Stimulated activated naive CD8-positive, alpha-beta T cell treated with anti-CD3 and anti-CD28 coated beads, Interleukin-15, Interleukin-2, amounts not matched to agents 100 ng/mL and 50 ng/mL, for 24 hours (primary cell): ENCODE data around the gene SMIM1.
"Not testable (repeated sequence)": the region's sequence is repeated elsewhere in the genome, so short reads cannot be mapped to it uniquely, and the experiment has no call there.

Source experiments
- H3K27ac Mint-ChIP-seq: one replicate; pipeline ENCODE4 v1.8.0; 2021; ENCODE audit warnings: mild to moderate bottlenecking, mixed read lengths
- H3K27me3 Mint-ChIP-seq: one replicate; pipeline ENCODE4 v1.8.0; 2021; ENCODE audit warnings: mixed read lengths
- H3K36me3 Mint-ChIP-seq: one replicate; pipeline ENCODE4 v1.8.0; 2021; ENCODE audit warnings: low read depth, mixed read lengths
- H3K4me1 Mint-ChIP-seq: one replicate; pipeline ENCODE4 v1.8.0; 2021; ENCODE audit warnings: low read depth, mixed read lengths
- H3K4me3 Mint-ChIP-seq: one replicate; pipeline ENCODE4 v1.8.0; 2021; ENCODE audit warnings: mild to moderate bottlenecking, mixed read lengths
- H3K9me3 Mint-ChIP-seq: one replicate; pipeline ENCODE4 v1.8.0; 2021; ENCODE audit warnings: mixed read lengths

SMIM1 gene, protein sequence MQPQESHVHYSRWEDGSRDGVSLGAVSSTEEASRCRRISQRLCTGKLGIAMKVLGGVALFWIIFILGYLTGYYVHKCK

DNA sequence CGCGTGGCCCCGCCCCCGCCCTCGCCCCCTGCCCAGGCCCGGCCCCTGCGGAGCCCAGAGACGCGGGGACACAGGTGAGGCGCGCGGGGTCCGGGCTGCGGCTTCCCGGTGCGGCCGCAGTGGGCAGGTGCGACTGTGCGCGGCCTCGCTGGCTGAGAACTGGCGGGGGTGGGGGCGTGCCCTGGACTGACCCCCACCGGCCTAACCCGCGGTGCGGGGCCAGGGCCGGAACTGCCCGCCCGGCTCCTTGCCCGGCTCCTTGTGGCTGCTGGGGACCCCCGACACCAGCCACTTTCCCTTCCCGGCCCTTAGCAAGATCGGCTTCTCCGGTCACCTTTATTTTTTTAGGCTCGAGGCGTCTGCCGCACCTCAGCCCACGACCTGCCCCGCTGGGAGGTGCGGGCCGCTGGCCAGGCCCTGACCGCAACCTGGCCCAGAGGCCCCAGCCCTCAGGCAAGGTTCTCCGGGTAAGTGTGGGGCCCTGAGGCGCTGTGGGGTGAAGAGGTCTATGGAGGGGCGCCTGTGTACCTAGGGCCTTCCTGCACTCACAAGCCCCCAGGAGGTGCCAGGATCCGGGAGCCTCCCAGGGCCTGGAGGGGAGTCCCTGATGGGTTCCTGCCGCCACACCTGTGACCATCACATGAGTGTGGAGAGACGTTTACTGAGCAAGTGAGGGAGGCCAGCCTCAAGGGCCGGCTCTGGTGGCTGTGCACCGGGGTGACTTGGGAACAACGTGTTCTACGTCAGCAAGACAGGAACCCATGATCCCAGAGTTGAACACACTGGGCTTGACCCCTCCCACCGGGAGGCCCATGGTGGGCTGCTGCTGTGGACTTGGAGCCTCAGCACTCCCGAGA, at the start of gene SMIM1:
TSS of gene SMIM1 (plus strand) at position 35 of the 857 bp plus-strand sequence. CDS start 2,625 bp downstream, outside the sequence.
- no peaks in the 10 kb centered on the region for H3K9me3 Mint-ChIP-seq
- H3K27ac Mint-ChIP-seq, result peak within 1 kb of the TSS; percentile 65
- peak within 1 kb of the TSS; percentile 73 for H3K4me3 Mint-ChIP-seq
- peaks cover 14% of the 10 kb centered on the region for H3K4me1 Mint-ChIP-seq
- no peaks in the 10 kb centered on the region for H3K36me3 Mint-ChIP-seq
- no peaks in the 10 kb centered on the region for H3K27me3 Mint-ChIP-seq

DNA sequence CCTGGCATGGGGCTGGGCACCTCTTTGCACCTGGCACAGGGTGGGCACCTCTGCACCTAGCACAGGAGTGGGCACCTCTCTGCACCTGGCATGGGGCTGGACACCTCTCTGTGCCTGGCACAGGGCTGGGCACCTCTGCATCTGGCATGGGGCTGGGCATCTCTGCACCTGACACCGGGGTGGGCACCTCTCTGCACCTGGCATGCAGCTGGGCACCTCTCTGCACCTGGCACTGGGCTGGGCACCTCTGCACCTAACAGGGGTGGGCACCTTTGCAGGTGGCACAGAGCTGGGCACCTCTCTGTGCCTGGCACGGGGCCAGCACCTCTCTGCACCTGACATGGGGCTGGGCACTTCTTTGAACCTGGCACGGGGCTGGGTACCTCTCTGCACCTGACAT, 49.7 kb upstream of the SMIM1 start:
- no peaks in the 10 kb centered on the region for H3K4me1 Mint-ChIP-seq
- no peaks in the 10 kb centered on the region for H3K27me3 Mint-ChIP-seq
- no peak overlapping the region for H3K27ac Mint-ChIP-seq
- H3K9me3 Mint-ChIP-seq, result no peaks in the 10 kb centered on the region
- H3K4me3 Mint-ChIP-seq, result no peak overlapping the region
- H3K36me3 Mint-ChIP-seq, result no peaks in the 10 kb centered on the region

DNA sequence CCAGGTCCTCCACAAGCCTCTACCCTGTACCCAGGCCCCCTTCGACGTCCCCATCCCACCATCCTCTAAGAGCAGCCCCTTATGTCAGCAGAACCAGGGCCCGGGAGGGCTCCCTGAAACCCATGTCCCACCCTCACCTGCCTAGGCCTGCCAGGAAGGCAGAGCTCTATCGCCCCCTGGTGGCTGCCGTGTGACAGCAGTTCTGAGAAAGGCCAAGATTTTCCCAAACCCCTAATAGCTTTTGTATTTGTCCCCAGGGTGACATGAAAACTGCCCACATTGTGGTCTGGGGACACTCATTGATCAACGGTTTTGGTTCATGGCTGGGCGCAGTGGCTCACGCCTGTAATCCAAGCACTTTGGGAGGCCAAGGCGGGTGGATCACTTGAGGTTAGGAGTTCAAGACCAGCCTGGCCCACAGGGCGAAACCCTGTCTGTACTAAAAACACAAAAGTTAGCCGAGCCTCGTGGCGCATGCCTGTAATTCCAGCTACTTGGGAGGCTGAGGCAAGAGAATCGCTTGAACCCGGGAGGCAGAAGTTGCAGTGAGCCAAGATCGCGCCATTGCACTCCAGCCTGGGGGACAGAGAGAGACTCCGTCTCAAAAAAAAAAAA, 48.0 kb upstream of the SMIM1 start:
- not testable (repeated sequence) for H3K27me3 Mint-ChIP-seq, H3K4me1 Mint-ChIP-seq, H3K9me3 Mint-ChIP-seq, H3K4me3 Mint-ChIP-seq, H3K27ac Mint-ChIP-seq, H3K36me3 Mint-ChIP-seq

DNA sequence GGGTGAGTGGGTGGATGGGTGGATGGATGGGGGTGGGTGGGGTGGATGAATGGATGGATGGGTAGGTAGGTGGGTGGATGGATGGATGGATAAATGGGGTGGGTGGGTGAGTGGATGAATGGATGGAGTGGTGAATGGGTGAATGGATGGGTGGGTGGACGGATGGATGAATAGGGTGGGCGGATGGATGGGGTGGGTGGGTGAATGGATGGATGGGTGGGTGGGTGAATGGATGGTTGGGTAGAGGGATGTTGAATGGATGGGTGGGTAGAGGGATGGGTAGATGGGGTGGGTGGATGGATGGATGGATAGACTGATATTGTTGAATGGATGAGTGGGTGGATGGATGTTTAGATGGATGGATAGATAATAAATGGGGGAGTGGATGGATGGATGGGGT, 47.2 kb upstream of the SMIM1 start:
- Mint-ChIP-seq H3K4me1 (no peaks in the 10 kb centered on the region), H3K27ac (no peak overlapping the region), H3K4me3 (no peak overlapping the region), H3K27me3 (no peaks in the 10 kb centered on the region), H3K9me3 (no peaks in the 10 kb centered on the region), H3K36me3 (no peaks in the 10 kb centered on the region)

DNA sequence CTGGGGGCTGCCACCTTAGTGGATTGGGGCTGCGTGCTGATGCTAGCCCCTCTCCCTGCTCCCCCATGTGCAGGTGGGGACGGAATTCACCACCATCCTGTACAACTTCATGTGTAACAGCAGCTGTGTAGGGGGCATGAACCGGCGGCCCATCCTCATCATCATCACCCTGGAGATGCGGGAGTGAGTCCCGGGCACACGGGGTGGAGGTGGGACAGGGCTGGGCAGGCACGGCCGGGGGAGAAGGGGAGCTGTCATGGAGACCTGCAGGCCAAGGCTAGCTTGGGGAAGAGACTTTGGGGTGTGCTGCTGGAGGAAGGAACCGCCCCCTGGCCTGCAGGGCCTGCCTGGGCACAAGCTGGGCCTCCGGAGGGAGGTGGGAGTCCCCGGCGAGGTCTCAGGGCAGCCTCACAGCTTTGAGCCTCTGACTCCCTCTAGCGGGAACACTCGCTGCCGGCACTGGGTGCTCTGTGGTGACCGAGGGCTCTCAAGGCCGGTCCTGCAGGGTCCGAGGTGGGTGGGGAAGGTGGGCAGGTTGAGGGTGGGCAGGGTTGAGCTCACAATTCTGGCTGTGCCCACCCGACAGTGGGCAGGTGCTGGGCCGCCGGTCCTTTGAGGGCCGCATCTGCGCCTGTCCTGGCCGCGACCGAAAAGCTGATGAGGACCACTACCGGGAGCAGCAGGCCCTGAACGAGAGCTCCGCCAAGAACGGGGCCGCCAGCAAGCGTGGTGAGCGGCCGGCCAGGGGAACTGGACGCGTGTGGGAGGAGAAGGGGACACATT, 45.3 kb upstream of the SMIM1 start:
- no peaks in the 10 kb centered on the region for H3K36me3 Mint-ChIP-seq
- H3K27me3 Mint-ChIP-seq, result no peaks in the 10 kb centered on the region
- H3K27ac Mint-ChIP-seq, result no peak overlapping the region
- H3K4me3 Mint-ChIP-seq, result no peak overlapping the region
- H3K4me1 Mint-ChIP-seq, result no peaks in the 10 kb centered on the region
- no peaks in the 10 kb centered on the region for H3K9me3 Mint-ChIP-seq

DNA sequence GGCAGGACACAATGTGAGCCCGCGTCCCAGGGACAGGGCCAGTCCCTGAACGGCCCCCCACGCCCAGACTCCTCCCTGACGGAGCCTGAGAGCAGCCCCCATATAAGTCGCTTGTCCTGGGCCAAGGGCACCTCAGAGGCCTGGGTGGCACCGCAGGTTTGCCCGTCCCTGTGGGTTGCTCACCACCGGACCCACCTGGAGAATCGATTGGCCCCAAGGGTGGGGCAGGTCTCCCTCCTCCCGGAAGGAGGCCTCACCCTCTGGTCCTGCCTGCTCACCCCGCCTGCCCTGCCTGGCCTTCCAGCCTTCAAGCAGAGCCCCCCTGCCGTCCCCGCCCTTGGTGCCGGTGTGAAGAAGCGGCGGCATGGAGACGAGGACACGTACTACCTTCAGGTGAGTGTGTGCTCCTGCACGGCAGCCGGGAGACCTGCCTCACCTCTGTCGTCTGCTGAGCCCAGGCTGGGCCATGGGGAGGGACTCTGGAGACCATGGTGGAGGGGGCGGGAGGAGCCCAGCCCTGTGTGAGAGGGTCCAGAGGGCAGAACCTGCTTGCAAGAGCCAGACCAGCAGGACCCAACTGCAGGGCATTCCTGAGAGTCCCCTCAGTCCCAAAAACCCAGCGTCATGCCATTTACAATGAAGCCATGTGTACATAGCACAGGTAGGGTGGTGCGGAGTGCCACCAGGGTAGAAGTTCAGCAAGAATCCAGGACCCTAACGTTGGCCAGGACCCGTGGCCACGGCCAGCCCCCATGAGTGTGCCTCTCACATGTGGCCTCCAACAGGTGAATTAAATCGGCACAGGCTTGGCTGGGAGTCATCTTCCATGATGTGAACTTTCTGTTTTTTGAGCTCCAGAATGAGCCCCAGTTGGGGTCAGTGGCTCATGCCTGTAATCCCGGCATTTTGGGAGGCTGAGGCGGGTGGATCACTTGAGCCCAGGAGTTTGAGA, 44.4 kb upstream of the SMIM1 start:
- Mint-ChIP-seq H3K4me3 (no peak overlapping the region), H3K9me3 (no peaks in the 10 kb centered on the region), H3K36me3 (no peaks in the 10 kb centered on the region), H3K27ac (no peak overlapping the region), H3K27me3 (no peaks in the 10 kb centered on the region), H3K4me1 (no peaks in the 10 kb centered on the region)

DNA sequence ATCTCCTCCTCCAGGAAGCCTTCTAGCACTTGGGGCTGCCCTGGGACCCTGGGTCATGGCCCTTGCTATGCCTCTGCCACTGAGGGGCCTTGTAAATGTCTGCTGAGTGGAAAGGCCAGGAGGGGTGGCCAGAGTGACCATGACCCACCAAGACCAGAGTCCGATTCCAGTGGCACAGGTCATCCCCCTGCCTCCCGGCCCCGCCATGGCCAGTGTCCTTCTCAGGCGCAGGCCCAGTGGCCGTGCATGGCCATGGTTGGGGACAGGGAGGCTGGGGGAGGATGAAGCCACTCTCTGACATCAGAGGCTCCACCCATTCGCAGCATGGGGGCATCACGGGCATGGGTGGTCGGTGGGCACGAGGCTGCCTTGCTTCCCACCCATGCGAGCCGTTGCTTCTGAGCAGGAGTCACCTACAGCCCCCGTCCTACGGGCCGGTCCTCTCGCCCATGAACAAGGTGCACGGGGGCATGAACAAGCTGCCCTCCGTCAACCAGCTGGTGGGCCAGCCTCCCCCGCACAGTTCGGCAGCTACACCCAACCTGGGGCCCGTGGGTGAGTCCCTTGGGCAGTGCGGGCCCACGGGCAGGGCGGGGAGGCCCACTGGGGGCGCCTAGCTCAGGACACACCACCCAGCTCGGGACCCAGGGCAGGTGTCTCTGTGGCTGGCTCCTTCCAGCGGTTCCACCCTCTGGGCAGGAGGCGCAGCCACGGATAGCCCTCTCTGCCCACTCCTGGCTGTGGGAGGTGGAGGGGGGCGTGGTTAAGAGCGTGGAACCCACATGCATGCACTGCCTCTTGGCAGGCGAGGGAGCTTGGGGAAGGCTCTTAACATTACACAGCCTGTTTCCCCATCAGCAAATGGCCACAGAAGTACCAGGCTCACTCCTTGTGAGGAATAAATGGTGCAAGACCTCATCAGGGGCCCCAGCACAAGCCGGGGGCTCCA, 42.7 kb upstream of the SMIM1 start:
- Mint-ChIP-seq H3K4me1 (no peaks in the 10 kb centered on the region), H3K9me3 (no peaks in the 10 kb centered on the region), H3K4me3 (no peak overlapping the region), H3K27me3 (no peaks in the 10 kb centered on the region), H3K36me3 (no peaks in the 10 kb centered on the region), H3K27ac (no peak overlapping the region)

DNA sequence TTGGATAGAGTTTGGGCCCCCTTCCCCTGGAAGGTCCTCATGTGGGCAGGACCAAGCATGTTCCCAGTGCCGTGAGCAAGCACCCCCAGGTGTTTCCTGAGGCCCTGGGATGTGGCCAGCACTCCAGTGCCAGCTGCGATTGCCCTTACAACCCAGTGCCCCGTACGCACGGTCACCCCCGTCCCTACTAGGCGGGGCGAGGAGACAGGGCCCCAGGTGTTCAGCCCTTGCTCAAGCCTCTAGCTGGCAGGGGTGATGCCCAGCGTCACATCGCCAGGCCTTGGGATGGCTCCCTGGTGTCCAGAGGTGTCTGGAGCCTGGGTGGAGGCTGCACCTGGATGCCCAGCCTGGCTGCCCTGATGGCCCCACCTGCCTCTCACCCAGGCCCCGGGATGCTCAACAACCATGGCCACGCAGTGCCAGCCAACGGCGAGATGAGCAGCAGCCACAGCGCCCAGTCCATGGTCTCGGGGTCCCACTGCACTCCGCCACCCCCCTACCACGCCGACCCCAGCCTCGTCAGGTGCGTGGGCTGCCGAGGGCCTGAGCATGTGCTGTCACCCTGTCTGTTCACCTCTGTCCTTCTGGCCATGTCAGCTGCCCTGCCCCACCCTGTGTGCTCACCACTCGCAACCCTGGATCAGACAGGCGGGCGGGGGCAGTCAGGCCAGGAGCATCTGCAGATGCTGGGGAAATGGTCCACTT, 41.9 kb upstream of the SMIM1 start:
- H3K4me1 Mint-ChIP-seq, result no peaks in the 10 kb centered on the region
- H3K27ac Mint-ChIP-seq, result no peak overlapping the region
- no peaks in the 10 kb centered on the region for H3K36me3 Mint-ChIP-seq
- H3K9me3 Mint-ChIP-seq, result no peaks in the 10 kb centered on the region
- no peaks in the 10 kb centered on the region for H3K27me3 Mint-ChIP-seq
- H3K4me3 Mint-ChIP-seq, result no peak overlapping the region

DNA sequence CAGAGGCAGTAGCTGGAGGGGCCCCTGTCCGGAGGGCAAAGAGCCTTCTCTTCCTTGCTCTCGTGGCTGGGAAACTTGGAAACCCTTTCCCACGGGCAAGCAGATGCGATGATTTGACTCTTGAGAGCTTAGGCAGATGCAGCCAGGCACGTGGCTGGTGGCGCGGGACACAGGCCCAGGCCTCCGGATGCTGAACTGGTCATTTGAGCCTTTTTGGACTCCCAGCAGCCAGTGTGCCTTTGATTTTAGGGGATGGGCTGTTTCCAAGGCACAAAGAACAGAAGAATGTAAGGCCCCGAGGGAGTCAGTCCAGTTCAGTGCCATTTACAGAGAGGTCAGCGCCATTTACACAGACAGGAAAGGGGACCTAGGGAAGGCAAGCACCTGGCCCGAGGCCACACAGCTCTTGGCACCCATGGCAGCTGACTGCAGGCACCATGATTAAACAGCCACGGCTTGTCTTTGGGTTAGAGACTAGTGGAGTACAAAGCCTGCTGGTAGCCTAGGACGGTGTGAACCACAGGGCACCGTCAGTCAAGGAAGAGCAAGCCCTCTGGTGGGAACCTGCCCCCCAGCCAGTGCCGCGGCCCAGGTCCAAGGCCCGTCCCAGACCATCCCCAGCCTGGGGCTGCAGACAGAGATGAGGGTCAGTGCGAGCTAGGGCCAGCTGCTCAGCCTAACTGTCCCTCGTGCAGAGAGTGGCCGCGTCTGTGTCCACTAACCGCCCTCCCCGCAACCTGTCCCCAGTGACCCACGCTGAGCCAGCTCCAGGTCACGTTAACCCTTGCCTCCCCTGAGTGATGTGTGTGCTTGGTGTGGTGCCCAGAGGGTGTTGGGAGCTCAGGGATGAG, 40.7 kb upstream of the SMIM1 start:
- H3K9me3 Mint-ChIP-seq, result no peaks in the 10 kb centered on the region
- H3K27ac Mint-ChIP-seq, result no peak overlapping the region
- no peaks in the 10 kb centered on the region for H3K4me1 Mint-ChIP-seq
- H3K27me3 Mint-ChIP-seq, result no peaks in the 10 kb centered on the region
- H3K36me3 Mint-ChIP-seq, result peaks cover 5% of the 10 kb centered on the region
- H3K4me3 Mint-ChIP-seq, result no peak overlapping the region

DNA sequence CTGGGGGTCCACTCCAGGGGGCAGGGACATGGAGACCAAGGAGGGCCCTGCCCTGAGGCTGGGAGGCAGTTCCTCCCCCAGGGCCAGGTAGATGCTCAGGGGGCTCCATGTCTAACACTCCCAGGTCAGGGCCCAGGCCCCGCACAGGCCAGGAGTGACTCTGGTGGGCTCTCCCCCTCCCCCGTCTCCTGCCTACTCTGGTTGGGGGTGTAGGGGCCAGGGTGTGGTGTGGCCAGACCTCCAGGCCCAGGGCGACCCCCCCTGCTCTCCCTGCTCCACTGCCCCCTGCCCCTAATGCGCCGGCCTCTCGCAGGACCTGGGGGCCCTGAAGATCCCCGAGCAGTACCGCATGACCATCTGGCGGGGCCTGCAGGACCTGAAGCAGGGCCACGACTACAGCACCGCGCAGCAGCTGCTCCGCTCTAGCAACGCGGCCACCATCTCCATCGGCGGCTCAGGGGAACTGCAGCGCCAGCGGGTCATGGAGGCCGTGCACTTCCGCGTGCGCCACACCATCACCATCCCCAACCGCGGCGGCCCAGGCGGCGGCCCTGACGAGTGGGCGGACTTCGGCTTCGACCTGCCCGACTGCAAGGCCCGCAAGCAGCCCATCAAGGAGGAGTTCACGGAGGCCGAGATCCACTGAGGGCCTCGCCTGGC, 40.0 kb upstream of the SMIM1 start:
- H3K27ac Mint-ChIP-seq, result no peak overlapping the region
- H3K9me3 Mint-ChIP-seq, result no peaks in the 10 kb centered on the region
- H3K27me3 Mint-ChIP-seq, result no peaks in the 10 kb centered on the region
- no peak overlapping the region for H3K4me3 Mint-ChIP-seq
- peaks cover 11% of the 10 kb centered on the region for H3K36me3 Mint-ChIP-seq
- H3K4me1 Mint-ChIP-seq, result no peaks in the 10 kb centered on the region

DNA sequence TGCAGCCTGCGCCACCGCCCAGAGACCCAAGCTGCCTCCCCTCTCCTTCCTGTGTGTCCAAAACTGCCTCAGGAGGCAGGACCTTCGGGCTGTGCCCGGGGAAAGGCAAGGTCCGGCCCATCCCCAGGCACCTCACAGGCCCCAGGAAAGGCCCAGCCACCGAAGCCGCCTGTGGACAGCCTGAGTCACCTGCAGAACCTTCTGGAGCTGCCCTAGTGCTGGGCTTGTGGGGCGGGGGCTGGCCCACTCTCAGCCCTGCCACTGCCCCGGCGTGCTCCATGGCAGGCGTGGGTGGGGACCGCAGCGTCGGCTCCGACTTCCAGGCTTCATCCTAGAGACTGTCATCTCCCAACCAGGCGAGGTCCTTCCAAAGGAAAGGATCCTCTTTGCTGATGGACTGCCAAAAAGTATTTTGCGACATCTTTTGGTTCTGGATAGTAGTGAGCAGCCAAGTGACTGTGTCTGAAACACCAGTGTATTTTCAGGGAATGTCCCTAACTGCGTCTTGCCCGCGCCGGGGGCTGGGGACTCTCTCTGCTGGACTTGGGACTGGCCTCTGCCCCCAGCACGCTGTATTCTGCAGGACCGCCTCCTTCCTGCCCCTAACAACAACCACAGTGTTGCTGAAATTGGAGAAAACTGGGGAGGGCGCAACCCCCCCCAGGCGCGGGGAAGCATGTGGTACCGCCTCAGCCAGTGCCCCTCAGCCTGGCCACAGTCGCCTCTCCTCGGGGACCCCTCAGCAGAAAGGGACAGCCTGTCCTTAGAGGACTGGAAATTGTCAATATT, 39.3 kb upstream of the SMIM1 start:
- no peak overlapping the region for H3K27ac Mint-ChIP-seq
- H3K4me1 Mint-ChIP-seq, result no peaks in the 10 kb centered on the region
- no peaks in the 10 kb centered on the region for H3K9me3 Mint-ChIP-seq
- peaks cover 11% of the 10 kb centered on the region for H3K36me3 Mint-ChIP-seq
- no peaks in the 10 kb centered on the region for H3K27me3 Mint-ChIP-seq
- no peak overlapping the region for H3K4me3 Mint-ChIP-seq
